HG03442 (cell line): ENCODE data around the gene ZNF516.

Experiments
- ATAC-seq: cut with Tn5 transposase; IDR thresholded peaks from one replicate; pipeline ENCODE4 v1.9.1; 2021; ENCODE audit warnings: mild to moderate bottlenecking, moderate library complexity; ENCODE audit not compliant: unreplicated experiment

The ZNF516 gene

GRCh38 chr18:76425146-76426131 lies 69.6 kb downstream of the ZNF516 start:
- ATAC-seq: no peak

- ATAC-seq: no peak
Measured at GRCh38 chr18:76422838-76423237, 72.2 kb downstream of the ZNF516 start.

DNA sequence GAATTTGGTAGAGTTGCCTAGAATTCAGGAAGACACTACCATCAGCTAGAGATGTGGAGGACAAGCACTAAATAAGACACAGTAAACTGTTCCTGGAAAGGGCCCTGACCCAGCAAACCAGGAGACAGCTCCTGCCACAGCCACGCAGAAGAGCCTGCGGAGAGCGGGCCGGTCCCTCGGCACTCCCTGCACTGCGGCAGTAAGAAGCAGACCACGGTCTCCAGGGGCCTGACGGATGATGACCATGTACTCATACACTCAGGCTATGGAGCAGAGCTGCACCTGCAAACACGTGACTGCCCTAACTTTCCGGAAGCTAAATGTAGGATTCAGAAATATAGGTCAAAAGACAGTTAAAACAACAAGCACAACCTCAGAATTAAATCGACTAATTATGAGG lies 72.9 kb downstream of the ZNF516 start:
- ATAC-seq: no peak

DNA sequence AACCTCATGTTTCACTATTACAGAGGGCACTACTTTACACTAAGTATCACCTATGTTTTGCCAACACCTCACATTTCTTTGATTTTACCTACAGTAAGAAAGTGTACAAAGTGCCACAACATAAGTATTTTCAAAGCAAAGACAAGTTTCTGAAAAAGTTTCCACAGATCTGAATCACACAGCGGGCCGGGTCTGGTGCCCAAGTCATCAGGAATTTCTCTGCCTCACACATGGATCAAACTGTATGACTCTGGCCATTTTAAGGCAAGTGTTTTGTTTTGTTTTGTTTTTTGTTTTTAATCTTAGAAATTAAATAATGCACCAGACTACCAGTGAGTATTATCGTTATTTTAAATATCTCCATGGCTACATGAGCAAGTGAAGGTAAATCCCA lies 73.4 kb downstream of the ZNF516 start:
- ATAC-seq: no peak

DNA sequence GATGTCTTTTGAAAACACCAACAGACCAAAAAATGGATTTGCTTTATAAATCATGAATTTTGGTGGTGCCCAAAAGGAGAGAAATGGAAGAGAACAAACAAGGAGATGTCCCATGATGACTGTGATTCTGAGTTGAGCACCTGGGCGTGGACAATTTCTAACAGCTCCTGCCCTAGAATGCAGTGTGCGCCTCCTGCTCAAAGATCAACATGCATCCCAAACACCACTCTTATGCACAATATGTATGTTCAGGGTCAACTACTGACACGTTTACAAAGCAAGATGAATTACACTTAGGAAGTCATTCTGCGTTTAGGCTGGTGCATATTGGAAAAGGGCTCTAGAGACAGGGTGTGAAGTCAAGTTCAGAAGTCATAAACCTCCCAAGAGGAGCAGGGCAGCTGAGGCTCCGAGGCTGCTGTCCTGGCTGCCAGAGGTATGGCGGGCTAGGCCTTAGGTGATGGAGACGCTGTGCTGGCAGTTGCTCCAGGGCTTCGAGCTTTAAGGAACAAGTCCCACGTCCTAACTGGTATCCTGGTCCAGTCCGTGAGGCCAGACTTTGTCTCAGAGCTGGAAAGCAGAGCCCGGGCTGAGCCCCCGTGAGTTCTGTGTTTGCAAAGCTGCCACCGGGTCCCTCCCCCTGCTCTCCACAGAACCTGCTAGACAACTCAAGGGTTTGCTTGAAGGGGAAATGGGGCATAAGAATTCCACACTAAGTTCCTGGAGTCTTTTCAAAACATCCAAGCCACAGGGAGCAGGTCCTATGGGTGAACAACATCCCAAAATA lies 74.0 kb downstream of the ZNF516 start:
- no peak for ATAC-seq

- ATAC-seq: no peak
Measured at GRCh38 chr18:76419811-76420210, 75.2 kb downstream of the ZNF516 start.

GRCh38 chr18:76416911-76417310 lies 78.1 kb downstream of the ZNF516 start:
- ATAC-seq: no peak

GRCh38 chr18:76414936-76415621 lies 80.0 kb downstream of the ZNF516 start:
- ATAC-seq: no peak

DNA sequence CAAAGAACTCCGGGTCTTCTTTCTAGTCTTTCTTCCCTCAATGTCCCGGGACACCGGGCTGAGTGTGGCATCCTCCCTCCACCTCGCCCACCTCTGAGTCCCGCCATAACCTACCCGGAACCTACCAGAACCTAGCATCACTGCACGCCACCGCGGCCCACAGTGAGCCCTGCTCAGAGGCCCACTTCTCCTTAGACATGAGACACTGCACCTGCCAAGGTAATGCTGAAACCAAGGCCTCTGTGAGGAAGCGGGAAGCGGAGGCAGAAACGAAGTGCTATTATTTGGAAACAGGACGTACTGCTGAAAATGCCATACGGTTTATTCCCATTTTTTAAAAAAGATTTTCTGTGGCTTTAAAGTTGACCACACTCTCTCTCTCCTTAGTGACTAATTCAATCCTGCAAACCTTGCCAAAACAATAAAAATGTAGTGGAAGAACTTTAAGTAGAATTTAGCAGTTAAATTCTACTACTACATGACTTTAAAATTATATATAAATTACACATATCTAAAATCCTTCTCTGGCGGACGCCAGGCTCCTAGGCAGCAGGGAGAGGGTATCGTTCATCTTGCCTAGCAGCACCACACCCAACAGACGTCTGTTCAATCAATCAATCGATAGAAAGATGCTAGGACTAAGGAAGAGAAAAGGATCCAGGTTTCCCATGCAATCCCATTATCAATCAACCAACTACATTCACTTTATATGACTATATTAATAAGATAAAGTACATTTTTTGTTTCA lies 82.0 kb downstream of the ZNF516 start:
- ATAC-seq: no peak

DNA sequence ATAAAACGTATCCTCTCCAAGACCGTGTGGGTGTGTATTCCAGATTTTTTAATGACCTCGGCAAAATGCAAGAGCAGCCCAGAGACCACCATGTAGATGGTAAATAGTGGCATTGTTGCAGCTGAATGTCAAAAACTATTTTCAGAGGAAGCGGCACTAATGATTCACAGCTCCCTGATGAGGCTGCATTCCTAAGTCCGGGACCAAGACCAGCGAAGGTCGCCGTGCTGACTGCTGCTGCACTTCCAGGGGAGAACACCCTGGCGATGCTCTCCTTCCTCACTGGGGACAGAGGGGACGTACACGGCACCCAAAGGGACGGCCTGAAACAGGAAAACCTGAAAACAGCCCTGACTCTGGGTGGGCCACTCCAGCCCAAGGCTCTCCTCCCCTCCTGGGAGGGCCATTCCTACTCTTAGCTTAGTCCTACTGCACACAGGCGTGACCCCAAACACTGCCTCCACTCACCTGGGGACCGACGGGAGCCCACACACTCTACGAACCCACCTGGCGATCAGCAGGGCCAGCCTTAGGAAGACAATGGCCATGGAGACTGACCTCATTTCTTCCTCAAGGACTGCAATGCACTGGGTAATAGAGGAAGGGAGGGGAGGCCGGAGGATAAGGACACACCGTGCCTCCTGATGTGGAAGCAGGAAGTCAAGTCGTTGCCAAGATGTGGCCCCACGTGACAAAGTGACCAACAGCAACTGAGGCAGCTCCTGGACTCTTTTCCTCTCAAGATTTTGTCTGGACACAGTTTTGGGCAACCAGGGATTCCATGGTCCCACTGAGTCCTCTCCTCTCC lies 82.8 kb downstream of the ZNF516 start:
- no peak for ATAC-seq

DNA sequence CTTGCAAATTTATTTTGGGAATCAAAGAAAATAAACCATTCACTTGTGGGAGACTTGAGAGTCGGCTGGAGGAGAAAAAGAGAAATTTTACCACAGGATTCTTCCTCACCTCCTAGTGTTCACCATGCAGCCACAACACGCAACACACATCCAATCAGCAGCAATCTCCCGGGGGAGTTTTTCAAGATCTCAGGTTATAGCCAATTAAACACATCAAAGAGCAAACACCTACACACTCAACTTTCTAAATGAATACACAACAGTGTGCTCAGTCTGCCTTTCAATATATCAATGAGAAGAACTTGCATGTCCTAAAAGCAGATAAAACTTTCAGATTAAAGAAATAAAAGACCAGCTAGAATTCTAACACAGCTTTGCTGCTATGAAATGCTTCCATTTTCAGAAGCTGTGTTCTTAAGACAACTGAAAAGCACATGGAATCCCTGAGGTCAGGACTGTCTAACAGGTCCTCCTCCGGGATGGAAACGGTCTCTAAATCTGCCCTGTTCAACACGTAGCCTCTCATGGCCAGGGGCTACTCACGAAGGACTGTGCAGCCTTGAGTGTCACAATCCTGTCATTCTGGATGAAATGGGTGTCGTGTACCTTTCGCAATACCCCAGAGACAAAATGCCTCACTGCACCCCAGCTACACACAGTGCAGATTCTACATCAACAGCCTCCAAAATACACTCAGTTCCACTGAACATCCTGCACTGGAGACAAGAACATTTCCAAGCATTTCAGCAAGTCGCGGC lies 84.2 kb downstream of the ZNF516 start:
- peak; percentile 83 for ATAC-seq

- ATAC-seq: no peak
Measured at GRCh38 chr18:76410033-76410432, 85.0 kb downstream of the ZNF516 start.

DNA sequence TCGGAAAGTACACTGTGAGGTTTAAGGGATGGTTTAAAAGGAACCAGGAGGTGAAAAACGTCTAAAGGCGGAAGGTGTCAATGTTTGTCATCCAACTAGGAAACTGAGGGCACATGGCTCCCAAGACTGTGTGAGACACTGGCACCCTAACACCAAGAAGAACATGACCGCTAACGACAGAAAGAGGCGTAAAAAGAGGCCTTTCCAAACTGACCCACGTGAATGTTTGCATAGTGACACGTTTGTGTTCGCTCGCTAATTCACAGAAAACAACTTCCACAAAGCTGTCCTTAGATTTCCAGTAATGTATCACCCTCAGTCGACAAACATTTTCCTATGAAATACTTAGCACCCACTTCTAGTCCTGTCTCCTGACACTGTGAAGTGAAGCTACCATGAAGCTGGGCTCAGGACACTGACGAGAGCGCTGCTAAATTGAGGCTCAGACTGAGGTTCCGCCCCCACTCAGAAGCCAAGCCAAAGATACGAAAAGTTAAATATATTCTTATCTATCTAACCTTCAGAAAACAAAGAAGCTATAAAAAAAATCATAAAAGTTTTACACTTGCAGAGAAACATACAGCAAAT lies 86.5 kb downstream of the ZNF516 start:
- no peak for ATAC-seq

- ATAC-seq: no peak
Measured at GRCh38 chr18:76407681-76408080, 87.4 kb downstream of the ZNF516 start.

DNA sequence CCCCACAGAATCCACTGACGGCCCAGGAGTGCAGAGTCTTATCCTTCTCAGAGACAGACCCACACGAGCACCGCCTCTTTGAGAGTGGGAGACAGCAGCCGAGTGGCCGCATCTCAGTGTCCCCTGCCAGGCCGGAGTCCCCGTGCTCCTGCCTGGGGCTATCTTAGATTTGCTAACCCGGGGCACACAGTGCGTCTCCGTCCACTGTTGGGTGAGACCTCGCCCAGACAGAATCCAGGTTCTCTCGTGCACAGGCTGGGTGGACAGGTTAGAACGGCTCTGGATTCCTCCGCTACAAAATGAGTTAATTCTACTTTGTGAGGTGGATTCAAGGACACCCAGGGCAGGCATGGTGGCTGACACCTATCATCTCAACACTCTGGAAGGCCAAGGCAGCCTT lies 88.3 kb downstream of the ZNF516 start:
- ATAC-seq: no peak

DNA sequence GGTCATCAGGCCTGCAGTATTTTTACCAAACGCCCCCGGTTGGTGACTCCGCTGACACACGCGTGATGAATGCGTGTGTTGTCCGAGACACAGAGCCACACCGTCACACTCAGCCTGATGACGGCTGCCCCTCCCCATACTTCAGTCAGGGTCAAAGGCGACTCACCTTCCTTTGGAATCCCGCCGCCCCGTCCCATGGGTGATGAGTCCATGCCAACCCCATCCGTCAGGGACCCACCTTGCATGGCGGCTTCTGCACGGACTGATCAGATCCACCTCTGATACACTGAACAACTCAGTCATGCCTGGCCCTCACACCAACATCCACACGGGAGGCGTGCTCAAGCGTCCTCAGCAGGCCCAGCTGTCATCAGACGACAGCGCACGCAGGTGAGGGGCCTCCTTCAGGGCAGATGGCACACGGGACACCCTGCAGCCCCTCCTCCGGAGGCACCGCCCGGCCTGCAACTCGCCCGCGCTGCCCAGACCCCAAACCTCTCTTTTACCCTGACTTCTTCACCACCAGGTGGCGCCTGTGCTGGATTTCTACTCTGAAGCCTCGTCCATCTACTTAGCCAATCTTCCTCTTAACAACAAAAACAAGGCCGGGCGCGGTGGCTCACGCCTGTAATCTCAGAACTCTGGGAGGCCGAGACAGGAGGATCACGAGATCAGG lies 89.2 kb downstream of the ZNF516 start:
- ATAC-seq: no peak

DNA sequence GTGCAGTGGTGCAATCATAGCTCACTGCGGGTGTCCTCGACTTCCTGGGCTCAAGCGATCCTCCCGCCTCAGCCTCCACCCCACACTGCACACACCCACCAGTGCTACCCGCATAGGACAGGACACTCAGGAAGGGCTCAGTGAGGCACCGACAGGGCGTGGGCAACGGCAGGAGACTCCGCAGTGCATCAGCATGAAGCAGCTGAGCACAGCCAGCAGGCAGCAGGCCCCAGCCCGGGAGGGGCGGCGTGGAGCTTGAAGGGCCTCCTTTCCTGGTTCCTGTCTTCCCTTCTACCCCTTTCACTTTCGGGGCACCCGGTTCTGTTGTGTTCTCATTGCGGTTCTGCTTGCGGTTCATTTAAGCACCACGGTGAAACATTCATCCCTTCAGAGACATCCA lies 89.8 kb downstream of the ZNF516 start:
- ATAC-seq: no peak

GRCh38 chr18:76404345-76404831 lies 90.7 kb downstream of the ZNF516 start:
- no peak for ATAC-seq
